Thoracic aorta (tissue), 2 donors: ENCODE data around the gene GAL. TPM values are rescaled to one million over a fixed set of nuclear protein-coding genes. Genes with fewer than 3 reads are reported as not detected.

Experiments used
- ATAC-seq: fragments of 150-250 bp; one replicate; pipeline ENCODE4 v1.8.0; 2017; ENCODE audit warnings: low read depth; ENCODE audit not compliant: insufficient number of reproducible peaks, low FRiP score
- DNase-seq: peaks from one replicate; pipeline ENCODE4 v3.0.0-alpha.2; 2020; ENCODE audit warnings: low spot score
- H3K27ac ChIP-seq, 2 donors: fragments of 200-600 bp; sonication (generic); 1 replicate in 1 of 2; 2 replicates in 1 of 2; pipeline ENCODE4 v1.5.1; 2016; ENCODE audit warnings: mild to moderate bottlenecking in 2 of 2, moderate library complexity in 2 of 2
- H3K27me3 ChIP-seq: fragments of 200-600 bp; sonication (generic); replicated peaks from 2 replicates; pipeline ENCODE4 v1.6.0; 2016; ENCODE audit warnings: mild to moderate bottlenecking; ENCODE audit not compliant: insufficient read depth
- H3K36me3 ChIP-seq: fragments of 200-600 bp; sonication (generic); one replicate; pipeline ENCODE4 v1.5.1; 2016
- H3K4me1 ChIP-seq, 2 donors: fragments of 200-600 bp; sonication (generic); 1 replicate in 1 of 2; 2 replicates in 1 of 2; pipeline versions ENCODE4 v1.5.1 to v1.6.0; 2016; ENCODE audit warnings: low read depth in 2 of 2, mild to moderate bottlenecking in 1 of 2; ENCODE audit not compliant: control insufficient read depth in 1 of 2
- H3K4me3 ChIP-seq: fragments of 200-600 bp; sonication (generic); 2 replicates; pipeline ENCODE4 v1.5.1; 2016; ENCODE audit warnings: mild to moderate bottlenecking
- H3K9me3 ChIP-seq: fragments of 200-600 bp; sonication (generic); 2 replicates; pipeline ENCODE4 v1.5.1; 2016
- total RNA-seq, 2 donors: library from RNA; depleted of rRNA; stranded (reverse); fragments of >200 nt; gene quantifications; one replicate each; pipeline versions ENCODE4 v1.1.0 to v1.2.3, GENCODE V29; 2016
- TF ChIP-seq, protein P1 (sequence below): fragments of 200-600 bp; sonication (generic); IDR thresholded peaks from one replicate; pipeline ENCODE4 v1.5.1; 2019; ENCODE audit warnings: antibody characterized with exemption

The GAL gene
- total RNA-seq, 2 donors from 2014 or later = not detected

GRCh38 chr11:68734111-68734510 is 49.8 kb downstream of the GAL start:
- ATAC-seq (no peak), DNase-seq (no peak)
- Histone ChIP-seq H3K27me3 (no peaks in the 10 kb centered on the region), H3K36me3 (no peaks in the 10 kb centered on the region), H3K27ac (no peak overlapping the region), H3K4me1 (no peaks in the 10 kb centered on the region), H3K4me3 (no peak overlapping the region), H3K9me3 (no peaks in the 10 kb centered on the region)
- TF ChIP-seq, protein P1, sequence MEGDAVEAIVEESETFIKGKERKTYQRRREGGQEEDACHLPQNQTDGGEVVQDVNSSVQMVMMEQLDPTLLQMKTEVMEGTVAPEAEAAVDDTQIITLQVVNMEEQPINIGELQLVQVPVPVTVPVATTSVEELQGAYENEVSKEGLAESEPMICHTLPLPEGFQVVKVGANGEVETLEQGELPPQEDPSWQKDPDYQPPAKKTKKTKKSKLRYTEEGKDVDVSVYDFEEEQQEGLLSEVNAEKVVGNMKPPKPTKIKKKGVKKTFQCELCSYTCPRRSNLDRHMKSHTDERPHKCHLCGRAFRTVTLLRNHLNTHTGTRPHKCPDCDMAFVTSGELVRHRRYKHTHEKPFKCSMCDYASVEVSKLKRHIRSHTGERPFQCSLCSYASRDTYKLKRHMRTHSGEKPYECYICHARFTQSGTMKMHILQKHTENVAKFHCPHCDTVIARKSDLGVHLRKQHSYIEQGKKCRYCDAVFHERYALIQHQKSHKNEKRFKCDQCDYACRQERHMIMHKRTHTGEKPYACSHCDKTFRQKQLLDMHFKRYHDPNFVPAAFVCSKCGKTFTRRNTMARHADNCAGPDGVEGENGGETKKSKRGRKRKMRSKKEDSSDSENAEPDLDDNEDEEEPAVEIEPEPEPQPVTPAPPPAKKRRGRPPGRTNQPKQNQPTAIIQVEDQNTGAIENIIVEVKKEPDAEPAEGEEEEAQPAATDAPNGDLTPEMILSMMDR = no peak

GRCh38 chr11:68735125-68735524 is 50.8 kb downstream of the GAL start:
- Histone ChIP-seq H3K4me3 (no peak overlapping the region), H3K27ac (no peak overlapping the region), H3K36me3 (no peaks in the 10 kb centered on the region), H3K4me1 (no peaks in the 10 kb centered on the region), H3K27me3 (no peaks in the 10 kb centered on the region), H3K9me3 (no peaks in the 10 kb centered on the region)
- DNase-seq (no peak), ATAC-seq (no peak)
- TF ChIP-seq, protein P1 = no peak

DNA sequence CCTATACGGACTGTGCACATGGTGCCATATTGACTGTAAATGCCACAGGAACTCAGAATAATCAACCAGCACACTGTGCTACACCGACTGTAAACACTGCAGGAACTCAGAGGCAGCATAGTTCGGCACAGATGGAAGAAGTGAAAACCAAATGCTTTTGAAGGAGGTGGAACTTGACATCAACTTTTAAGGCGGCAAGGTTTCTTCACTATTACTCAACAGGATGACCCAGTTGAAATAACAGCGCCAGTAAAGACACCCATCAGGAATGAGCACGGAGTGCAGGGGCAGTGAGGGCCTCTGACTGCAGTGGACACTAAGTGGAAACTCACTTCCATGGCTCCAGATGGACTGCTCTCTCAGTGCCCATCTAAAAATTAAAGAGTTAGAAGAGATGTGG is 51.3 kb downstream of the GAL start:
- no peak overlapping the region for H3K4me3 ChIP-seq
- no peak overlapping the region for H3K27ac ChIP-seq
- no peaks in the 10 kb centered on the region for H3K4me1 ChIP-seq
- no peaks in the 10 kb centered on the region for H3K9me3 ChIP-seq
- TF ChIP-seq, protein P1 = no peak
- DNase-seq (no peak), ATAC-seq (no peak)
- H3K36me3 ChIP-seq = no peaks in the 10 kb centered on the region
- H3K27me3 ChIP-seq = no peaks in the 10 kb centered on the region

Other genes with a start within 250 kb of the GAL start
- 100 to 1,000 TPM in 1 of 2 donors, 10 to 100 TPM in 1; 75.4 to 166 TPM for gene PPP6R3, start 223.8 kb upstream of the GAL start, total RNA-seq
- gene TESMIN, start 67.0 kb downstream of the GAL start, total RNA-seq = 1 to 10 TPM in 1 of 2 donors, not detected in 1; 2.8 TPM
- 10 to 100 TPM; 61.1 to 75.3 TPM for gene CPT1A, start 157.4 kb downstream of the GAL start, total RNA-seq
- gene MRPL21, start 219.3 kb downstream of the GAL start, total RNA-seq = 10 to 100 TPM; 11.0 to 16.7 TPM
- gene IGHMBP2, start 219.3 kb downstream of the GAL start, total RNA-seq = 10 to 100 TPM; 24.7 to 40.8 TPM